Endothelial cell of hepatic sinusoid (primary cell): ENCODE results near the gene DLG2.
"Not testable (repeated sequence)": the region's sequence is repeated elsewhere in the genome, so short reads cannot be mapped to it uniquely, and the experiment has no call there.

Experiments used
- in situ Hi-C: cut with HindIII; loops from 2 replicates; pipeline ENCODE4 v1.10.0; 2017; ENCODE audit warnings: low sequenced_read_pairs

Gene DLG2

DNA sequence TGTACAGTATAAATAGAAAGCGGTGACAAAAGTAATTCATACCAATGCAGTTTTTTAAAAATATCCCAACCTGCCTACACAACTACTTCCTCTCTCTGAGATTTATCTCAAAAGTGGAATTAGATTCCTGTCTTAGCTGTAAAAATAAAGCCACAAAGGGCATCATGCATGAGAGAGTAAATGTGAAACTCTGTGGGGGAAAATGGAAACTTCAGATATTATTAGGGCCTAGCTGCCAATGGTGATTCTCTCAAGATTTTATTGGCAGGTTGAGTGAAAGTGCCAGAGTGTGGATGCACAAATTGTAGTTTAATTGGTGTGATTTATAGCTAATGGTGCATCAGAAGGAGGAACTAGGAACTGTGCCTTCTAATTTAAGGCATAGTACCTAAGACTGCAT is 1984.0 kb downstream of the DLG2 start:
- in situ Hi-C loops, result no loop called here

- in situ Hi-C loops, result no loop called here
Observed at GRCh38 chr11:83642500-83642899, 1984.6 kb downstream of the DLG2 start.

DNA sequence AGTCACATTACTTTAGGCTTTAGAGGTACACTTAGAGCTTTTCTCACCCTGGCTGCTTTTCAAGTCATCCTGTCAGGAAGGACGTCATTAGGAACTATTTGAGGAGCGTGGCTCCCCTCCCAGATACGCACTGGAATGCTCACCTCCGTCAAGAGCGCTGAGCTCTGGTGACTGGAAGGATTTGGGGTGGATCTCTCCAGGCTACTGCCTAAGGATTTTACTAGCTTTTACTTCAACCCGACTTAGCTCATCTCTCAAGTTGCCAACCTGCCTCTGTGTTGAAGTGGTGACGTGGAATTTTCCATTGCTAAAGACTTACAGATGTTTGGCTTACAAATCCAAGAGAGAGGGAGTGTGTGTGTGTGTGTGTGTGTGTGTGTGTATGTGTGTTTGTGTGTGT is 1985.6 kb downstream of the DLG2 start:
- in situ Hi-C loops, result no loop called here

DNA sequence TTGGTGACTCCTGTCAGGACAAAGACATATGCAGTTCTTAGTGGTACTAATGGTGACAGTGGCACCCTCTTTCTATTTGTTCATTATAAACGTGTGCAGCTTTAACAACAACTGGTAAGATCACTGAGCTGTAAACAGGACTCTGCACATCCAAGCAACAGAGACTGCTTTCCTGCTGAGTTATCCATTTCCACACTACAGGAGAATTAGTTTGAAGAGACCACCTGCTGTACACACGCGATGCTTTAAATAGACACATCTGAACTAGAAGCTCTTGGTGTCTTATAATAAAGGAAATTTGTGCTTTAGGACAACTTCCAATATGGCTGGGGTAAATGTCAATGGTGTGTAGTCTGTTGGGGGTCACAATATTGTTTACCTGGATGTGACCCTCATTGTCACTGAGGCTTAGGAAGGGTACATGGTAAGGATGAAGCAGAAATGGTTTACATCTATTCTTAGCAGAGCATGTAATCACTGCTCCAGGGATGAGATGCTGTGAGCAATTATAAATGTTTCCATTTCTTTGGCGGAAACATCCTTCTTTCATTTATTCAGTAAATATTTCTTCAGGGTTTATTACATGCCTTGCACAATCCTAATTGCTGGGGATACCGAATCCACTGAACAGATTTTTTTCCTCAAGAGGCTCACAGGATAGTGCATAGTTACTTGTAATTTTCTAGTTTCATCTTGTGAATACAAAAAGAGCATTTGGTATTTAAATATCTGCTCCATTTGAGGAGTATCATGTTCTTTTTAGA is 1987.0 kb downstream of the DLG2 start:
- in situ Hi-C loops, result no loop called here

DNA sequence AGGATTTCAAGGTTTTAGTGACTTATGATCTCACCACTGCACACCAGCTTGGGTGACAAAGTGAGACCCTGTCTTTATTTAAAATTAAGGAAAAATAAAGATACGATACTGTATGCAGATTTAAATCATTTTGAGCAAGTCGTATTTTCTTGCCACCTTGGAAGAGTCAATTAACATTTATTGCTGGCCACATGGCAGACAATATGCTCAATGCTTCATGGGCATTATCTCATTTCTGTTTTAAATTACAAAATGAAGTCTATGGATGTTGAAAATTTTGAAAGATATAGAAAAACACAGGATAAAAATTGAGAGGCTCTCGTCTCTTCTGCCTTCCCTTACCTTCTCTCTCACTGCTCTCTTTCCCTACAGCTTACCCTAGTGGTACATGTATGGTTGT is 1992.0 kb downstream of the DLG2 start:
- in situ Hi-C loops, result no loop called here

DNA sequence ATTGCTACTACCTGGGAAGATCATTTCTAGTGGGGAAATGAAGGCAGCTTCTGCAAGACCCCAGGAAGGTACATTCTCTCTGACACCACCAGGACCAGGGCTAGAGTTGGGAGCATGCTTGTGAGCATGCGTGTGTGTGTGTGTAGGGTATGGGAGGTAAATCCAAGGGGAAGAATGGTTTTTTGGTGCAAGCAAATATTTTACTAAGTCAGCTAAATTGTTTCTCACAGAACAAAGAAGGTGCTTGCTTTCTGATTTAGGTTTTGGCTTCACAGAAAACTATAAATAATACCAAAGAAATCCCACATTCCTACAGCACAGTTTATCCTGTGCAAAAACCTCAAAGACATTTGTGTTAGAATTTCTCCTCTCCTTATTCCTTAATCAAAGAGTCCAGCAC is 1996.9 kb downstream of the DLG2 start:
- in situ Hi-C loops, result no loop called here

- in situ Hi-C loops, result no loop called here
Observed at GRCh38 chr11:83629775-83630174, 1997.4 kb downstream of the DLG2 start.

- in situ Hi-C loops, result no loop called here
Observed at GRCh38 chr11:83628622-83629355, 1998.4 kb downstream of the DLG2 start.

GRCh38 chr11:83625336-83625735 is 2001.8 kb downstream of the DLG2 start:
- in situ Hi-C loops, result no loop called here

- in situ Hi-C loops, result no loop called here
Observed at GRCh38 chr11:83617671-83618070, 2009.5 kb downstream of the DLG2 start.

- in situ Hi-C loops, result no loop called here
Observed at GRCh38 chr11:83613767-83614121, 2013.4 kb downstream of the DLG2 start.

GRCh38 chr11:83612891-83613766 is 2014.0 kb downstream of the DLG2 start:
- in situ Hi-C loops, result no loop called here

- in situ Hi-C loops, result no loop called here
Observed at GRCh38 chr11:83611600-83611999, 2015.5 kb downstream of the DLG2 start.

DNA sequence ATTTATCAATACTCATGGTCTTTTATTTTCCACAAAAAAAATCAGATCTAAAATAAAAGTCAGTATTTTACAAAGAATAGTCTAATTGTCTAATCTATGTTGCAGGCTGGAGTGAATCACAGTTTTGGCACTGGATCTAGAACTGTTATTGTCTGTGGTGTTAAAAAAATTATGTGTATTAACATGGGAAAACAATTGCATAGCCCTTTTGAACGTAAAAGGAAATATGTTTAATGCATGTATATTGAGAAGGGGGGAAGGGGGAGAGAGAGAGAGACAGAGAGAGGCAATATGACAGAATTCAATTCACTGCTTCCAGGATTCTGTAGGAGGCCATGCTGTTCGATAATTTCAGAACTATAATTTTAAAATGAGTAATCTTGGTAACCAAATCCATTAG is 2016.1 kb downstream of the DLG2 start:
- in situ Hi-C loops, result no loop called here

GRCh38 chr11:83609191-83609590 is 2018.0 kb downstream of the DLG2 start:
- in situ Hi-C loops, result no loop called here

DNA sequence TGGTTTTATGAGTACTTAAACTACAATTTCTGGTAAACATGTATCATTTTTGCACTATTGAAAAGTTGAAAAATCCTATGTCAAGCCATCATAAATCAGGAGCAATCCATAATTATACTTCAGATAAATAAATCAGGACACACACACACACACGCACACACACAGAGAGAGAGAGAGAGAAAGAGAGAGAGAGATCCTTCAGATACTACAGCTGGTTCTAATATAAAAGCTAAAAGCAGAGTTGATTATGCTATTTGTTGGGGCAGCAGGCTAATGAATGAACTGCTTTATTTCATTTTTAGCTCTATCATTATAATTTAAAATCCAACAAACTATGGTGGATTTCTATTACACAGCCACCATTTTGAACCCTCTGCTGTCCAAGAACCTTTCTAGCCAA is 2018.6 kb downstream of the DLG2 start:
- in situ Hi-C loops, result no loop called here

DNA sequence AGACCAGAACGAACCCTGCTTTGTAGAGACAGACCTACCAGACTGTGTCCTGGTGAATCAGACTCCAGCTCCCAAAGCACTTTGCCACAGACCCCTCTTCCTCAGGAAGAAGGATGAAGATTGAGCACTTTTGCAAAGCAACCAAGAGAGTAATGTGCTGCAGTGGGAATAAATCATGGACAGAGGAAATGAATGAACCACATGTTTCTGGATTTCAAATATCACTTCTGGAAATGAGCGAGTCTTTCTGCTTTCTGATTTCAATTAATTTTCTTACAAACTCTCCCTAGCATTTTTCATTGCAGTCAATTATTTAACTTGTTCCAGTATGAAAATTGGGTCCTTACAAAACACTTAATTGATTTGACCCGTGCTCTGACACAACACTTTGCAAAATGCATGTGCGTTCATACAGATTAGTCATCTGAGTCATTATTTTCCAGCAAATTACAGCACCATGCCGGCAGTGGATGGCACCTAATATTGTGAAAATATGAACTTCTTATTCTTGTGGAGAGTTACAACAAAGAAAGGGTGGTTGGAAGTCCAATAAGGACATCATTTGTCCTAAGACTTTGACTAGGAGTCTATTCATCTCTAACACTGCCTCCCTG is 2025.1 kb downstream of the DLG2 start:
- in situ Hi-C loops, result no loop called here

DNA sequence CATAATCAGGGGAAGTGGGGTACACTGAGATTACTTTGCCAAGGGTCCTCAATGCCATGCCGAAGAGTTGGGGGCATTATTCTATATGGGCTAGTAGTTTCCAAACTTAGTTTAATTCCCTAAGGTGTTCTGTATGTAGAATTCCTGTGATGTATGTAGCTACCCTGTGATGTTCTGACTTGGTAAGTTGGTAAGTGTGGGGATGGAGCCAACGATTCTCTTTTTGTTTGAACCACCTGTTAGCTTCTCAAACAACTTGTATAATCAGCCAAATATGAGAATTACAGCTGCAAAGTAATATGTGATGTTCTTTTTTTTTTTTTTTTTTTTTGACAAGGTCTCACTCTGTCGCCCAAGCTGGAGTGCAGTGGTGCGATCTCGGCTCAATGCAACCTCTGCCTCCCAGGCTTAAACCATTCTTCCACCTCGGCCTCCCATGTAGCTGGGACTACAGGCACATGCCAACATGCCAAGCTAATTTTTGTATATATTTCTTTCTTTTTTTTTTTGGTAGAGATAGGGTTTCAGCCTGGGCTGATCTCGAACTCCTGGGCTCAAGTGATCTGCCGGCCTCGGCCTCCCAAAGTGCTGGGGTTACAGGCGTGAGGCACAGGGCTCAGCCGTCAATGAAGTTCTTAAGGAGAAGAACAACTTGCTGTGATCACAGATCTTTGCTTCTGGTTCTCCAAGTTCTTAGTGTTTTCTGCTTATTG is 2025.8 kb downstream of the DLG2 start:
- in situ Hi-C loops, result no loop called here

GRCh38 chr11:83600661-83601060 is 2026.5 kb downstream of the DLG2 start:
- in situ Hi-C loops, result no loop called here

- in situ Hi-C loops, result no loop called here
Observed at GRCh38 chr11:83599066-83599465, 2028.1 kb downstream of the DLG2 start.

DNA sequence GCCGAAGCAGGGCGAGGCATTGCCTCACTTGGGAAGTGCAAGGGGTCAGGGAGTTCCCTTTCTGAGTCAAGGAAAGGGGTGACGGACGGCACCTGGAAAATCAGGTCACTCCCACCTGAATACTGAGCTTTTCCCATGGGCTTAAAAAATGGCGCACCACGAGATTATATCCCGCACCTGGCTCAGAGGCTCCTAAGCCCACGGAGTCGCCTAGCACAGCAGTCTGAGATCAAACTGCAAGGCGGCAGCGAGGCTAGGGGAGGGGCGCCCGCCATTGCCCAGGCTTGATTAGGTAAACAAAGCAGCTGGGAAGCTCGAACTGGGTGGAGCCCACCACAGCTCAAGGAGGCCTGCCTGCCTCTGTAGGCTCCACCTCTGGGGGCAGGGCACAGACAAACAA is 2039.3 kb downstream of the DLG2 start:
- in situ Hi-C loops, result not testable (repeated sequence)
